GM19025 (cell line): ENCODE data around the gene RAP1A.

Experiments
- ATAC-seq: cut with Tn5 transposase; IDR thresholded peaks from one replicate; pipeline ENCODE4 v1.9.1; 2021; ENCODE audit warnings: mild to moderate bottlenecking, low read depth, moderate library complexity; ENCODE audit not compliant: unreplicated experiment

RAP1A gene

DNA sequence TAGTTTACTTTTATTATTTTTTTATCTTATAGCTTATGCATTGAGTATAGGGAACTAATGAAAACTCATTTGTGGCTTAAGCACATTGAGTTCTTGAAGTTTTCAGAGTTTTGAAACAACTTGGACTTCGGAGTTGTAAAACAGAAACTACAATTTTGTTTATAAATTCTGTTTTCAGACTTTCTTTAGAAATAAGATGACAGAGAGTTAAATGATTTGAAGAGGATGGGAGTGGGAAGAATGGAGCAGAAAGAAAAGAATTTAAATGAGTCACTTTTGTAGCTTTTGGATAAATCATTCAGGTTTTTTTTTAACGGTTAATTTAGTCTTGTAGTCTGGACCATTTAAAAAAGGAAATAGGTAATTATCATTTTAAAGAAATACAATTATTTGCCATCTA is 87.3 kb downstream of the RAP1A start:
- no peak for ATAC-seq

- no peak for ATAC-seq
These were observed 88.3 kb downstream of the RAP1A start for GRCh38 chr1:111707906-111708305.

DNA sequence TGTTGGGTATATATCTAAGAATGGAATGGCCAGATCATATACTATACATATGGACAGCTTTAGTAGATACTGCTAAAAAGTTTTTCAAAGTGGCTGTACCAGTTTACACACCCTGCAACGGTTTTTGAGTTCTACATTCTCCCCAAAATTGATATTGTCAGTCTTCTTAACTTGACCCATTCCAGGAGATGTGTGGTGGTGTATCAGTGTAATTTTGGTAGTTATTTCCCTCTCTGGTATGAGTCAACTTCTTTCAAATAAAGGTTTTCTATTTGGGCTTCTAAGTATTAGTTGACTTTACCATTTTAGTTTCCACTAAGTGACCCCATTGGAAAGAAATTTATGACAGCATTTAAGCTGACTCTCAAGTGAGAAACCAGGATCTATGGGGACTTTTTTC is 90.4 kb downstream of the RAP1A start:
- no peak for ATAC-seq

DNA sequence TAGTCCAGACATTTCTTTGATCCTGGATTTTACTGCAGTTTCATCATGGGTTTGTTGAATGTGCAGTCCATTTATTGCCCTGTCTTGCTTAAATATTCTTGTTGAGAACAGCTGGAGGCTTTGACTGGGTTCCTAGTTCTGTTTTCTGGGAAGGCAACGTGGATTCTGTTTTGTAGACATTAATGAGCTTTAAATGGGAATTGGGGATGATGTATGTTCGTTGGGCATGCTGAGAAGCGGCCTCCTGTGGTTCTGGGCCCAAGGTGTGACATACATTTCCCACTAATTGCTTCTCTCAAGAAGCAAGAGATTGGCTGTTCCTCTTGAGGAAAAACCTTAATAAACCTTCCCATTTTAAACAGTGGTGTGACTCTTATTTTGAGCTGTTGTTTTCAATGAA is 96.7 kb downstream of the RAP1A start:
- no peak for ATAC-seq

- ATAC-seq, result no peak
These were observed 97.9 kb downstream of the RAP1A start for GRCh38 chr1:111717450-111717849.

GRCh38 chr1:111719135-111719534 is 99.5 kb downstream of the RAP1A start:
- ATAC-seq, result no peak

- ATAC-seq, result no peak
These were observed 100.1 kb downstream of the RAP1A start for GRCh38 chr1:111719674-111720132.

DNA sequence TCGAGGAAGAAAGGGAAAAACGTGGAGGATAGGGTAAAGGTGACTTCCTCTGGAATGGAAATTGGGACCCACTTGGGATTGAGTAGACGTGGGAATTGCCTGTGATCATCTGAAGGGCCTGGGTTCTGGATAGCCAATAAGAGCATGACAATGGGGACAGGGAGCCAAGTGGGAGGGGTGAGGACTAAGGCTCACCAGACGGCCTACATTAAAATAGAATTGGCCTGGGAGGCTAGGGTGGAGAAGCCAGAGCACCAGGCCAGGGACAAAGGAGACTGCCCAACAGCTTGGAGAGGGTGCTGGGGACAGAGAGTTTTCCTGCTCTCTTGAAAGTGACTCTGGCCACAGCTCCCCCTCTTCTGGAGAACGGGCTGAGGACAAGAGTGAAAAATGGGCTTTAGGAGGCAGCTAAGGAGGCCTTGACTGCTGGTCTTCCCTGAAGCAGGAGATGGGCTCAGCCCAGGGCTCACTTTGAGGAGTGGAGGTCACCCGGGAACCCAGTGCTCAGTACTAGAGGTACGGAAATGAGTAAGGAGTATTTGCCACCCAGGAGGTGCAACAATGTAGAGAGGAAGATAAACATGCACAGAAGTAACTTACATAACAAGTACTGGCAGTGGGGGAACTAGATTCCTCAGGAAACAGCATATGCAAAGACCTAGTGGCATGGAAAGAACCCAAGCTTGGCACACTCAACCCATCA is 100.8 kb downstream of the RAP1A start:
- no peak for ATAC-seq

GRCh38 chr1:111720977-111721786 is 101.6 kb downstream of the RAP1A start:
- ATAC-seq, result no peak

- ATAC-seq, result no peak
These were observed 103.7 kb downstream of the RAP1A start for GRCh38 chr1:111723091-111723806.

- ATAC-seq, result no peak
These were observed 104.3 kb downstream of the RAP1A start for GRCh38 chr1:111723871-111724270.

GRCh38 chr1:111725192-111725591 is 105.6 kb downstream of the RAP1A start:
- no peak for ATAC-seq

DNA sequence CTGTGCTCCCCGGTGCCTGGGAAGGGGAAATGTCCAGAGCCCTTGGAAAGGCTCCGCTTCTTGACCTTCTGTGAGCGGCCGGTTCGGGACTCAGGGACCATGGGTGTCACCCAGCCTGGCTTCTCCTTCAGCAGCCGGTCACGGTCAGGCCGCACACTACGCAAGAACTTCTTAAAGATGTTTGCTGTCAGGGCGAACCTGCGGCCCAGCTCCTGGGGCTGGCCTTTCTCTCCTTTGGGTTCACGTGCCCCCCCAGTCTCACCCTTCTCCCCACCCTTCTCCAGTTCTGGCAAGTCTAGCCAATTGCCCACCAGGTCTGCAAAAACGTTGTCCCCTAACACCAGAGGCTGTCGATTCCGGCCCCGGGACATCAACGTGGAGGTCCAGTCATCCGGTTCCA is 107.5 kb downstream of the RAP1A start:
- ATAC-seq, result no peak

DNA sequence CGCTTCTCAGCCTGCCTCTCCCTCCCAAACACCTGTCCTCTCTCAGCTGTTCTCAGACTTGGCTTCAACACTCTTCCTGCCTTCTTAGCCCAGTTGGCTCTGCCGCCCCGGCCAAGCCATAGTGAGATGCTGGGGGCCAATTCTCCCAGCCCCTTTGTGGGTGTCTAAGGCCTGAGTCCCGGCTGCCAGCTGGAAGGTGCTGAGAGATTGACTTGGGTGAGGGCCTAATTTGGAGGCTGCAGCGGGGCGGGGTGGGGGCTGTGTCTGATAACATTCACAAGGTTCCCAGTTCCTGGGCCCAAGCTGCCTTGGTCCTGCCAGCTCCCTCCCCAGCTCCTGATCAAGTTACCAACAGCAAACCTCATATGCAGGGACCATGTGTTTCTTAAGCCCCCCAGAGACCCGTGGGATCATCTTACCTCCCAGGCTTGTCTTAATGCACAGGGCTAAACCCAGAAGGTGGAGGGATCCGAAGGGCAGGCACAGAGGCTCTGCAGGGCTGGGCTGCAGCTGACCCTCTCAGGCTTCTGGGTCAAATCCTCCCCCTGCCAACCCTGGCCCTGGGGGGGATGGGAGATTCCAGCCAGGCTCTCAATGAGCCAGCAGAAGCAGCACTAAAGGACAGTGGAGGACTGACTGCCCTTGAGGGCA is 109.8 kb downstream of the RAP1A start:
- no peak for ATAC-seq

- ATAC-seq, result no peak
These were observed 110.5 kb downstream of the RAP1A start for GRCh38 chr1:111729946-111730681.

GRCh38 chr1:111730706-111731105 is 111.1 kb downstream of the RAP1A start:
- no peak for ATAC-seq

- no peak for ATAC-seq
These were observed 112.4 kb downstream of the RAP1A start for GRCh38 chr1:111731956-111732355.

DNA sequence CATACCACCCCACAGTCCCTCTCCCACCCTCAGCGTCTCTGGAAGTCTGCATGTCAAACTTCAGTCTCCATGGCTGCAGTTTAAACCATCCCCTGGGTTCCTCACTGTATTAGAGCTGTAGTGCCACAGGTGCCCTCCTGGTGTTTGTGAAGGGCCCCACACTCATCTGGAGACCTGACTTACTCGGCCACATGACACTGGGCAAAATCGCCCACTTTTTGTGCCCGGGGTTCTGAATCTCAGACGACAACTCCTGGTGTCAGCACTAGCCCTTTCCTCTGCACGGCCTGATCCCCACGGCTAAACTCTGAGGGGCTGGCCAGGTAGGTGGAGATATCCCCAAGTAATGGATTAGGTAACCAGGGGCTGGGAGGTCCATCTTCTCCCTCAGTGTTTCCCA is 113.1 kb downstream of the RAP1A start:
- ATAC-seq, result no peak

- ATAC-seq, result no peak
These were observed 113.8 kb downstream of the RAP1A start for GRCh38 chr1:111733183-111733991.
